ENCODE measurements around the gene PIM1.

- TF ChIP-seq GABPA (IDR thresholded peaks at IDR 0.05; ENCODE audit: low read depth) (no peak), CTCF (IDR thresholded peaks at IDR 0.05; ENCODE audit: insufficient read depth, low read length) (no peak), POLR2AphosphoS5 (IDR thresholded peaks at IDR 0.05; ENCODE audit: low read depth) (no peak)
These were observed 38.0 kb upstream of the PIM1 start for GRCh38 chr6:37131960-37132253.

All from HL-60 (cell line).